IMR-90 (cell line): ENCODE measurements around the gene RNFT2. TPM values are rescaled to one million over a fixed set of nuclear protein-coding genes. Genes with fewer than 3 reads are reported as not detected.

Experiments
- ATAC-seq: fragments of 200-7000 bp; cut with Tn5 transposase; 2 replicates; pipeline ENCODE4 v1.9.1; 2020; ENCODE audit warnings: low read depth, mild to moderate bottlenecking, moderate library complexity
- BruUV-seq: library from RNA; stranded (reverse); fragments of 400-500 nt; replicated peaks from 2 replicates; lab custom pipeline; 2021; lab: Mats Ljungman, UMichigan
- CTCF ChIA-PET: fragments of 300-600 bp; formaldehyde crosslinking; extraction: SDS; loops from one replicate; lab custom pipeline; 2021; ENCODE audit warnings: antibody characterized with exemption; lab: Yijun Ruan, JAX
- POLR2A ChIA-PET: fragments of 300-600 bp; sonication (Branson Sonifier 250); formaldehyde crosslinking; loops from one replicate; lab custom pipeline; 2022; ENCODE audit warnings: antibody characterized with exemption; ENCODE audit not compliant: unreplicated experiment; lab: Charles Lee
- DNase-seq: peaks from one replicate; pipeline ENCODE4 v3.0.0; 2013
- H2AFZ ChIP-seq: replicated peaks from 2 replicates; pipeline ENCODE3; 2013; ENCODE audit warnings: low read length, mild to moderate bottlenecking; ENCODE audit not compliant: poor library complexity
- H2AK5ac ChIP-seq: 2 replicates; pipeline ENCODE4 v1.6.1; 2013; ENCODE audit warnings: low read depth, low read length, inconsistent platforms
- H2AK9ac ChIP-seq: replicated peaks from 2 replicates; pipeline ENCODE3; 2013; ENCODE audit warnings: mild to moderate bottlenecking, low read depth, low read length, moderate library complexity; ENCODE audit not compliant: poor library complexity
- H2BK120ac ChIP-seq: 2 replicates; pipeline ENCODE4 v1.6.1; 2013; ENCODE audit warnings: low read depth, low read length, inconsistent platforms
- H2BK15ac ChIP-seq: 3 replicates; pipeline ENCODE4 v1.6.1; 2013; ENCODE audit warnings: low read depth, low read length, inconsistent platforms
- H2BK20ac ChIP-seq: 2 replicates; pipeline ENCODE4 v1.6.1; 2013; ENCODE audit warnings: low read depth, mild to moderate bottlenecking, inconsistent platforms, low read length, moderate library complexity
- H2BK5ac ChIP-seq: 2 replicates; pipeline ENCODE4 v1.6.1; 2013; ENCODE audit warnings: mild to moderate bottlenecking, low read depth, low read length, inconsistent platforms; ENCODE audit not compliant: poor library complexity, severe bottlenecking
- H3K14ac ChIP-seq: replicated peaks from 2 replicates; pipeline ENCODE4 v1.6.1; 2013; ENCODE audit warnings: low read depth, low read length, inconsistent platforms
- H3K18ac ChIP-seq: 2 replicates; pipeline ENCODE4 v1.6.1; 2013; ENCODE audit warnings: low read depth, low read length, control low read depth
- H3K23ac ChIP-seq: 2 replicates; pipeline ENCODE4 v1.6.1; 2013; ENCODE audit warnings: low read depth, low read length, inconsistent platforms
- H3K27ac ChIP-seq: 2 replicates; pipeline ENCODE4 v1.5.1; 2013; ENCODE audit warnings: mild to moderate bottlenecking, control low read depth, low read length; ENCODE audit not compliant: insufficient read depth
- H3K27me3 ChIP-seq: 2 replicates; pipeline ENCODE4 v1.6.1; 2013; ENCODE audit warnings: low read length; ENCODE audit not compliant: control insufficient read depth, insufficient read depth
- H3K36me3 ChIP-seq: 2 replicates; pipeline ENCODE4 v1.6.1; 2013; ENCODE audit warnings: low read length, mixed read lengths; ENCODE audit not compliant: control insufficient read depth, insufficient read depth
- H3K4ac ChIP-seq: 2 replicates; pipeline ENCODE4 v1.6.1; 2013; ENCODE audit warnings: low read depth, low read length, inconsistent platforms
- H3K4me1 ChIP-seq: 2 replicates; pipeline ENCODE4 v1.6.1; 2013; ENCODE audit warnings: low read length, mixed read lengths; ENCODE audit not compliant: control insufficient read depth, insufficient read depth
- H3K4me2 ChIP-seq: 2 replicates; pipeline ENCODE4 v1.6.1; 2013; ENCODE audit warnings: low read depth, mild to moderate bottlenecking, control low read depth, low read length, moderate library complexity
- H3K4me3 ChIP-seq: 2 replicates; pipeline ENCODE4 v1.5.1; 2013; ENCODE audit warnings: low read depth, mild to moderate bottlenecking, control low read depth, low read length, moderate library complexity; ENCODE audit not compliant: insufficient read depth
- H3K56ac ChIP-seq: 2 replicates; pipeline ENCODE4 v1.6.1; 2013; ENCODE audit warnings: low read length, inconsistent platforms; ENCODE audit not compliant: insufficient read depth; ENCODE audit errors: extremely low read depth
- H3K79me1 ChIP-seq, 2 experiments: 2 replicates each; pipeline ENCODE4 v1.6.1; 2013; ENCODE audit warnings: low read length in 2 of 2, inconsistent platforms in 1 of 2, low read depth in 1 of 2
- H3K9ac ChIP-seq: 2 replicates; pipeline ENCODE4 v1.6.1; 2013; ENCODE audit warnings: low read depth, low read length, control low read depth
- H3K9me1 ChIP-seq: 2 replicates; pipeline ENCODE4 v1.6.1; 2013; ENCODE audit warnings: low read length, inconsistent platforms; ENCODE audit not compliant: insufficient read depth
- H3K9me3 ChIP-seq: 2 replicates; pipeline ENCODE4 v1.6.1; 2013; ENCODE audit warnings: low read length; ENCODE audit not compliant: control insufficient read depth, insufficient read depth
- H4K20me1 ChIP-seq: 2 replicates; pipeline ENCODE4 v1.6.1; 2013; ENCODE audit warnings: low read length, inconsistent platforms; ENCODE audit not compliant: insufficient read depth
- H4K5ac ChIP-seq: 2 replicates; pipeline ENCODE4 v1.6.1; 2013; ENCODE audit warnings: mild to moderate bottlenecking, low read depth, low read length, control low read depth
- H4K8ac ChIP-seq, 2 experiments: 2 replicates each; pipeline ENCODE4 v1.6.1; 2013; ENCODE audit warnings: low read depth in 2 of 2, low read length in 2 of 2, control low read depth in 1 of 2, inconsistent platforms in 1 of 2
- H4K91ac ChIP-seq: 2 replicates; pipeline ENCODE4 v1.6.1; 2013; ENCODE audit warnings: low read depth, low read length, inconsistent platforms; ENCODE audit not compliant: insufficient read depth
- BHLHE40 ChIP-seq: fragments of 150-350 bp; IDR thresholded peaks from 2 replicates; pipeline ENCODE4 v1.6.1; 2016; ENCODE audit warnings: mild to moderate bottlenecking, low read depth, low read length
- CEBPB ChIP-seq: IDR thresholded peaks from 2 replicates; pipeline ENCODE4 v1.6.1; 2012; ENCODE audit warnings: low read depth, low read length, improper control_type of control experiment
- FOS ChIP-seq: fragments of 150-350 bp; IDR thresholded peaks from 2 replicates; pipeline ENCODE4 v1.6.1; 2016; ENCODE audit warnings: low read depth, low read length
- MAFK ChIP-seq: IDR thresholded peaks from 2 replicates; pipeline ENCODE4 v1.6.1; 2012; ENCODE audit warnings: low read depth, low read length, improper control_type of control experiment
- MAZ ChIP-seq: IDR thresholded peaks from 2 replicates; pipeline ENCODE4 v1.6.1; 2012; ENCODE audit warnings: low read depth, mild to moderate bottlenecking, low read length, improper control_type of control experiment, moderate library complexity, borderline replicate concordance
- MXI1 ChIP-seq: IDR thresholded peaks from 2 replicates; pipeline ENCODE4 v1.6.1; 2012; ENCODE audit warnings: low read depth, mild to moderate bottlenecking, low read length, moderate library complexity, borderline replicate concordance
- NFE2L2 ChIP-seq: fragments of 150-350 bp; IDR thresholded peaks from 2 replicates; pipeline ENCODE4 v1.6.1; 2016; ENCODE audit warnings: low read depth, mild to moderate bottlenecking, low read length
- POLR2A ChIP-seq: IDR thresholded peaks from 2 replicates; pipeline ENCODE4 v1.6.1; 2012; ENCODE audit warnings: mild to moderate bottlenecking, low read depth, low read length
- RAD21 ChIP-seq: IDR thresholded peaks from 2 replicates; pipeline ENCODE4 v1.6.1; 2012; ENCODE audit warnings: low read length, improper control_type of control experiment
- RCOR1 ChIP-seq: IDR thresholded peaks from 2 replicates; pipeline ENCODE4 v1.6.1; 2012; ENCODE audit warnings: mild to moderate bottlenecking, low read length, improper control_type of control experiment; ENCODE audit not compliant: insufficient replicate concordance
- RFX5 ChIP-seq: IDR thresholded peaks from 2 replicates; pipeline ENCODE4 v1.8.0; 2012; ENCODE audit warnings: low read depth, mild to moderate bottlenecking, low read length, moderate library complexity
- SMC3 ChIP-seq: fragments of 150-350 bp; IDR thresholded peaks from 2 replicates; pipeline ENCODE4 v1.6.1; 2016; ENCODE audit warnings: low read depth, mild to moderate bottlenecking, antibody characterized with exemption, low read length, moderate library complexity
- WGBS, 2 experiments: methylation state at CpG; one replicate each; pipeline versions ENCODE4 v1.1.5 to v1.1.7; 2013; ENCODE audit warnings: missing lambda C conversion rate in 2 of 2; ENCODE audit not compliant: insufficient read length in 1 of 2; ENCODE audit errors: extremely low coverage in 2 of 2; 5-methylcytosine and 5-hydroxymethylcytosine counted together
- dilution Hi-C: fragments of 300-500 bp; cut with HindIII; formaldehyde crosslinking; loops from one replicate; pipeline ENCODE4 v1.14.3; 2018; ENCODE audit warnings: low sequenced_read_pairs; ENCODE audit not compliant: unreplicated experiment
- in situ Hi-C: fragments of 300-500 bp; cut with MboI; formaldehyde crosslinking; loops from 3 replicates; pipeline ENCODE4 v1.14.3; 2019; ENCODE audit warnings: low sequenced_read_pairs, inconsistent platforms, mixed read lengths
- intact Hi-C: fragments of 100-400 bp; cut with micrococcal nuclease; formaldehyde crosslinking; loops from 2 replicates; pipeline ENCODE4 v1.10.0; 2022
- polyA plus RNA-seq, 3 experiments: library from polyadenylated mRNA; depleted of rRNA; stranded (reverse); fragments of >200 nt; gene quantifications; 2 replicates each; pipeline ENCODE4 v1.2.3, GENCODE V29; 2012; ENCODE audit warnings: low replicate concordance in 1 of 3
- total RNA-seq: library from RNA; depleted of rRNA; stranded (reverse); fragments of >200 nt; gene quantifications from 2 replicates; pipeline ENCODE4 v1.2.3, GENCODE V29; 2012
- TF ChIP-seq, protein P1 (sequence below): fragments of 150-350 bp; IDR thresholded peaks from 2 replicates; pipeline ENCODE4 v1.6.1; 2016; ENCODE audit warnings: low read depth, mild to moderate bottlenecking, low read length, moderate library complexity, borderline replicate concordance
- TF ChIP-seq, protein P2 (sequence below): conservative IDR thresholded peaks from 2 replicates; pipeline ENCODE4 v1.5.1; 2012; ENCODE audit warnings: mild to moderate bottlenecking, low read depth, low read length, improper control_type of control experiment
- TF ChIP-seq, protein P3 (sequence below): fragments of 150-350 bp; IDR thresholded peaks from 2 replicates; pipeline ENCODE4 v1.6.1; 2017; ENCODE audit warnings: mild to moderate bottlenecking, antibody characterized with exemption, low read length, low read depth

Gene RNFT2
- total and polyA plus RNA-seq, 2 of the 4 experiments (the other 2 are of a cell fraction): 1.6 to 2.3 TPM

DNA sequence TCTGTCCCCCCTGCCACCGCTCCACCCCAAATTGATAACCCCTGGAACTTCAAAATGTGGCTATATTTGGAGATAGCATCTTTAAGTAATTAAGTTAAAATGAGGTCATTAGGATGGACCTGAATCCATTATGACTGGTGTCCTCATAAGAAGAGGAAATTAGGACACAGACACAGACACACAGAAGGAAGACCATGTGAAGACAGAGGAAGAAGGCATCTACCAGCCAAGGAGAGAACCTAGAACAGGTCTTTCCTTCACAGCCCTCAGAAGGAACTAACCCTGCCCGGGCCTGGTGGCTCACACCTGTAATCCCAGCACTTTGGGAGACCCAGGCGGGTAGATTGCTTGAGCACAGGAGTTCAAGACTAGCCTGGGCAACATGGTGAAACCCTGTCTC lies 146.8 kb downstream of the RNFT2 start:
- Histone ChIP-seq H3K27ac (no peak overlapping the region), H2BK5ac (no peak overlapping the region), H4K20me1 (peaks cover 7% of the 10 kb centered on the region; the same call in 1 of the 2 replicates), H2BK15ac (no peak overlapping the region), H2AK9ac (no peak overlapping the region), H4K91ac (no peak overlapping the region), H3K4me1 (no peaks in the 10 kb centered on the region), H3K18ac (no peak overlapping the region), H3K4ac (no peak overlapping the region), H3K56ac (no peak overlapping the region), H2AK5ac (no peak overlapping the region), H2AFZ (no peak overlapping the region), H3K27me3 (peaks cover 57% of the 10 kb centered on the region), H3K9me3 (no peaks in the 10 kb centered on the region), H3K36me3 (no peaks in the 10 kb centered on the region), H3K9me1 (no peaks in the 10 kb centered on the region), H2BK20ac (no peak overlapping the region), H3K4me2 (no peak overlapping the region), H3K4me3 (no peak overlapping the region), H2BK120ac (no peak overlapping the region), H3K79me1 (no peaks in the 10 kb centered on the region), H3K9ac (no peak overlapping the region), H4K8ac (no peak overlapping the region), H3K23ac (no peak overlapping the region), H3K14ac (no peak overlapping the region), H4K5ac (no peak overlapping the region)
- no TSS peak for BruUV-seq
- POLR2A ChIA-PET: no interaction called here
- no peak for ATAC-seq
- TF ChIP-seq MXI1: no peak
- TF ChIP-seq RFX5: no peak
- no peak for TF ChIP-seq RAD21
- TF ChIP-seq, protein P1, sequence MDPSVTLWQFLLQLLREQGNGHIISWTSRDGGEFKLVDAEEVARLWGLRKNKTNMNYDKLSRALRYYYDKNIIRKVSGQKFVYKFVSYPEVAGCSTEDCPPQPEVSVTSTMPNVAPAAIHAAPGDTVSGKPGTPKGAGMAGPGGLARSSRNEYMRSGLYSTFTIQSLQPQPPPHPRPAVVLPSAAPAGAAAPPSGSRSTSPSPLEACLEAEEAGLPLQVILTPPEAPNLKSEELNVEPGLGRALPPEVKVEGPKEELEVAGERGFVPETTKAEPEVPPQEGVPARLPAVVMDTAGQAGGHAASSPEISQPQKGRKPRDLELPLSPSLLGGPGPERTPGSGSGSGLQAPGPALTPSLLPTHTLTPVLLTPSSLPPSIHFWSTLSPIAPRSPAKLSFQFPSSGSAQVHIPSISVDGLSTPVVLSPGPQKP: no peak
- TF ChIP-seq CEBPB: no peak
- no peak for TF ChIP-seq MAZ
- no peak for TF ChIP-seq POLR2A
- TF ChIP-seq, protein P2, sequence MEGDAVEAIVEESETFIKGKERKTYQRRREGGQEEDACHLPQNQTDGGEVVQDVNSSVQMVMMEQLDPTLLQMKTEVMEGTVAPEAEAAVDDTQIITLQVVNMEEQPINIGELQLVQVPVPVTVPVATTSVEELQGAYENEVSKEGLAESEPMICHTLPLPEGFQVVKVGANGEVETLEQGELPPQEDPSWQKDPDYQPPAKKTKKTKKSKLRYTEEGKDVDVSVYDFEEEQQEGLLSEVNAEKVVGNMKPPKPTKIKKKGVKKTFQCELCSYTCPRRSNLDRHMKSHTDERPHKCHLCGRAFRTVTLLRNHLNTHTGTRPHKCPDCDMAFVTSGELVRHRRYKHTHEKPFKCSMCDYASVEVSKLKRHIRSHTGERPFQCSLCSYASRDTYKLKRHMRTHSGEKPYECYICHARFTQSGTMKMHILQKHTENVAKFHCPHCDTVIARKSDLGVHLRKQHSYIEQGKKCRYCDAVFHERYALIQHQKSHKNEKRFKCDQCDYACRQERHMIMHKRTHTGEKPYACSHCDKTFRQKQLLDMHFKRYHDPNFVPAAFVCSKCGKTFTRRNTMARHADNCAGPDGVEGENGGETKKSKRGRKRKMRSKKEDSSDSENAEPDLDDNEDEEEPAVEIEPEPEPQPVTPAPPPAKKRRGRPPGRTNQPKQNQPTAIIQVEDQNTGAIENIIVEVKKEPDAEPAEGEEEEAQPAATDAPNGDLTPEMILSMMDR: no peak
- no peak for TF ChIP-seq NFE2L2
- TF ChIP-seq SMC3: no peak
- TF ChIP-seq FOS: no peak
- no peak for TF ChIP-seq RCOR1
- no peak for TF ChIP-seq BHLHE40
- TF ChIP-seq, protein P3, sequence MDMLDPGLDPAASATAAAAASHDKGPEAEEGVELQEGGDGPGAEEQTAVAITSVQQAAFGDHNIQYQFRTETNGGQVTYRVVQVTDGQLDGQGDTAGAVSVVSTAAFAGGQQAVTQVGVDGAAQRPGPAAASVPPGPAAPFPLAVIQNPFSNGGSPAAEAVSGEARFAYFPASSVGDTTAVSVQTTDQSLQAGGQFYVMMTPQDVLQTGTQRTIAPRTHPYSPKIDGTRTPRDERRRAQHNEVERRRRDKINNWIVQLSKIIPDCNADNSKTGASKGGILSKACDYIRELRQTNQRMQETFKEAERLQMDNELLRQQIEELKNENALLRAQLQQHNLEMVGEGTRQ: no peak
- no peak for TF ChIP-seq MAFK
- no CpG with 5 or more reads among the region's 3 CpGs for WGBS, 2 experiments
- CTCF ChIA-PET: no interaction called here
- DNase-seq: no peak
- intact Hi-C loops: no loop called here
- dilution Hi-C loops: no loop called here
- in situ Hi-C loops: no loop called here
